Forelimb muscle (tissue), 1 donor: Measurements from ENCODE around the gene AOC3. TPM values are rescaled to one million over a fixed set of nuclear protein-coding genes. Genes with fewer than 3 reads are reported as not detected.

Source experiments
- DNase-seq: peaks from one replicate; pipeline ENCODE4 v3.0.0-alpha.2; 2013; ENCODE audit warnings: low read depth
- polyA plus RNA-seq: library from polyadenylated mRNA; unstranded; fragments of 120-200 nt; gene quantifications from one replicate; pipeline ENCODE4 v1.2.1, GENCODE V29; 2013; ENCODE audit not compliant: insufficient read length

AOC3 gene
- 13.3 TPM for polyA plus RNA-seq

GRCh38 chr17:42850954-42851353 lies at the start of gene AOC3:
Gene AOC3, plus strand, starts transcription at chr17:42851199. Its CDS starts 145 bp downstream, at chr17:42851344.
- no peak for DNase-seq

DNA sequence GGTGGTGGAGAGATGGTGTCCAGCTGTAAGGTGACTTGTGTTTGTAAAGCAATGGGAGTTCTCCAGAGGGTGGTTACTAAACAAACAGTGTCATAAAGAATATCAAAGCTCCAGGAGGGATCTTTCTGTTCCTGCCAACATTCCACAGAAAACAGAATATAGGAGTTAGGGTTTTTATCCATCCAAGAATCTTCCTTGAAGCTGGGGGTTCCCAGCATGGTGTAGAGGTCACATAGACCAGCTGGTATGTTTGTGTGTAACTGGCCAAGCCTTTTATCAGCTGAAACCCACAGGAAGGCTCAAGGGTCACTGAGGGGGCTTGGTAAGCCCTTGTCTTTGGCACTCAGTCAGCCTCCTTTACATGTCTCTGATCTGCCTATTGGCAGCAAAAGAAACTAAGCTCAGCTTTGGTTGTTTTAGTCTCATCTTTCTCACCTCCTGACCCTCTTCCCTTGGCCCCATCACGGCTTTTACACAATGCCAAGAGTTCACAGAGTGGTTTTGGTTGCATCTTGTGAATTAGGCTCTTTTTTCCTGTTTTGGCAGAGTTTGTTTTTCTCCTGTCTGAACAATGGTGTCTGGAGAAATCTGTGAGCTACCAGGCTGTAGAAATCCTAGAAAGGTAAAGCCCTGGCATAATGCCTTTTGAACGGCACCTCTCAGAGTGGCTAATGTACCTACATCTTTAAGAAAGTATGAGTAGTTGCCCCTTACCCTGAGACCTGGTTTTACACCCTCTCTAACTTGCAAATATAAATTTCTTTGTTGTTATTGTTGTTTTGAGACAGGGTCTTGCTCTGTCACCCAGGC lies 47.7 kb upstream of the AOC3 start:
- no peak for DNase-seq

GRCh38 chr17:42804918-42805367 lies 46.1 kb upstream of the AOC3 start:
- no peak for DNase-seq

DNA sequence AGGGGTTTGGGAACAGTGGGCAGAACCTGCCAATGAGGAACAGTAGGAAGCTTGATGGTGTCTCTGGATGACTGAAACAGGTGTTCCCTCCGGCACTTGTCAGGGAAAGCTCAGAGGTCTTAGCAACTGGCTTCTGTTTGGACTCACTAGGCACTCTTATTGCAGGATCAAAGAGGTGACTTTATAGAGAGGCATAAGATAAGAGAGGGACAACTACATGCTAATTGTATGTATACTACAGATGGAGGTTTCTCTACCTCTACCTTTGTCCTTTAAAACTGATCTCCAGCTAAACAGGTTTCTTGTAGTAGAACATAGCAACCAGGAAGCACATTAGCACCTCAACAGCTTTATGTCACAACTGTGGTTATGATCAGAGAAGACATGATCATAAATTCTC lies 44.8 kb upstream of the AOC3 start:
- DNase-seq = no peak

DNA sequence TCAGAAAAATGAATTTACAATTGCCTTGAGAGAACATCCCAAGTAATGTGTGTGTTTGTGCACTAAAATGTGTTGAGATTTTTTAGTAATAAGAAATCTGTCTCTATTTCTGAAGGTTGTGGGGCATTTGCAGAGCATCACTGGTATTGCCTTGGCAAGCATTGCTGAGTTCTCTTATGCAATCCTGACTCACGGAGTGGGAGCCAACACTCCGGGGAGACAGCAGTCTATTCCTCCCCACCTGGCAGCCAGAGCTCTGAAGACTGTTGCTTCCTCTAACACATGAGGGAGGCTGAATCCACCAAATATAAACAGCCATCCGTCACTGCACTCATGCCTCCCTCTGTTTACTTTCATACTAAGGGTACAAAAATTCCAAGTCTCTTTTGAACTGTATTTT lies 41.7 kb upstream of the AOC3 start:
- no peak for DNase-seq

GRCh38 chr17:42814633-42815399 lies 36.2 kb upstream of the AOC3 start:
- DNase-seq = peak; percentile 26

DNA sequence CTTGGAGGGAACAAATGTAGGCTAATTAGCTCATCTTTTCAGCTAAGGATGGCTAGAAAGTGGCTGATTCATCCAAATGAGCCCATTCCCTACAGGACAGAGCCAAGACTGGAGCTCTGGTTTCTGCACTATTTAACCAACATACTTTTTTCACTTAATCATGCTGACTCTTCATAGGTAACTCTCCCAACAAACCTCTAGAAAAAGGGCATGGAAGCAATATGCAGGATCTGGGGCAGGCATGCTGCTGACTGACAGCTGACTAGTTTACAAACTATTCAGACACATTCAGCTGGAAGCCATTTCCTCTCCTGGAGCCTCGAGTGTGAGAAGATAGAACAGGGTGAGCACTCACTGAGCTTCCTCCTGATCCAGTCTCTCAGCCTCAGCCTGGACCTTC lies 33.1 kb upstream of the AOC3 start:
- no peak for DNase-seq

DNA sequence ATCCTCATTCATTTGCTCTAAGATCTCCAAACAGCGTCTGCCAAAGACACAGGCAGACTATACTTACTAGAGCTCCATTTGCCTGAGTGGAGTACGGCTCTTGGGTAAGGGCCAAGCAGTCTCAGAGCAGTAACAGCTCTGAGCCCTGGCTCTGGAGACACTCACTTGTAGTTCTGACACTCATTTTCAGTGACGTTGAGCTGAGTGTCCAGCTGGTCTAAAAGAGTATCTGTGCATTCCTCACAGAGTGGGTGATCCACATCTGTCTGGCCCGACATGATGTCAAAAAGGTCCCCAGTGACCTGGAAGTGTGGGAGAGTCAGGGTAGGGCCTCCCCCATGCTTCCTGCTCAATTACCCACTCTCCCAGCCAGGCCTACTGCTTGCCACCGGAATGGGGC lies 32.6 kb upstream of the AOC3 start:
- DNase-seq = no peak

DNA sequence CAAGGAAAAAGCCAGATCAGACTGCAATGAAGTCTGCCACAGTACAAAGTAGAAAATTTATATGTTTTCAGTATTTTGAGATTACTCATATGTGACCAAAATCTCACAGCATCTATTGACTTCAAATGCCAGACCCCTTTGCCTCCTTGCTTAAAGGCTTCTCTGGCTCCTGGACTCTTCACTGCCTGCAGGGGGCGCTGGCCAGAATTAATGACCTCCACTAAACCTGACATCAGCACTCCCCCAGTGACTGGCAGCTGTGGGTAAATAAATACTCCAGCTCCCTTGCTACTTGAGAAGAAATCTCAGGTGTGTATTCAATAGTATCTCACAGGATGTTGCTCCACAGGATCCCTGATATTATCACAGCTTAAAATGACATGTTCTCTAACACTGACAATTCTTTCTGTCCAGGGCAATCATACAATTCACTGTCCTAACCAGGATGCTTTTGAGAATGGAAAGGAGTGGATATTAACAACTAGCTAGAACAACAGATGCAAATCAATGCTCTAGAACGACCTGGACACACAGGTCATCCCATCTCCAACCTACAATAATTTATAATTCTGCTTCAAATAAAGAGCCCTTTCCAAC lies 31.0 kb upstream of the AOC3 start:
- DNase-seq = no peak

GRCh38 chr17:42821176-42821575 lies 29.8 kb upstream of the AOC3 start:
- no peak for DNase-seq

- no peak for DNase-seq
Measured at GRCh38 chr17:42827472-42827871, 23.5 kb upstream of the AOC3 start.

DNA sequence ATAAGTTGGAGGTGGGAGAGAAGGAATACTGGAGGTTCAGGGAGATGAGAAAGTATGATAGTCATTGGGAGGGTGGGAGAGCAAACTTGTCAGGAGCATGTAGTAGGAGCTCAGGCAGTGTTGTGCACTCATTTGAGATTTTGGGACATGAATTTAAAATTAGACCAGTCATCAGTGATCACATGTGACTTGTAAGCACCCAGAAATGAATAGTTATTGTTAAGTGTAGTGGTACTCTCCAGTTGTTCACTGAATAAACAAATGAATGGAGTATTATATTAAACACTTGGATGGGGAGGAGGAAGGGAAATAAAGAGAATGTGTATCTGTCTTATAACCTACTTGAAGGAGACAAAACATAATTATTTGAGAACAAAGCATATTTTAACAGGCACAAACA lies 20.0 kb upstream of the AOC3 start:
- no peak for DNase-seq

GRCh38 chr17:42832213-42832933 lies 18.6 kb upstream of the AOC3 start:
- DNase-seq = no peak

GRCh38 chr17:42832934-42833766 lies 17.8 kb upstream of the AOC3 start, which contains the start of gene PSME3:
Gene PSME3, plus strand, starts transcription at chr17:42833397. Its CDS starts 235 bp downstream, at chr17:42833632.
- peak; percentile 74 for DNase-seq

GRCh38 chr17:42833767-42834422 lies 17.1 kb upstream of the AOC3 start:
- no peak for DNase-seq

DNA sequence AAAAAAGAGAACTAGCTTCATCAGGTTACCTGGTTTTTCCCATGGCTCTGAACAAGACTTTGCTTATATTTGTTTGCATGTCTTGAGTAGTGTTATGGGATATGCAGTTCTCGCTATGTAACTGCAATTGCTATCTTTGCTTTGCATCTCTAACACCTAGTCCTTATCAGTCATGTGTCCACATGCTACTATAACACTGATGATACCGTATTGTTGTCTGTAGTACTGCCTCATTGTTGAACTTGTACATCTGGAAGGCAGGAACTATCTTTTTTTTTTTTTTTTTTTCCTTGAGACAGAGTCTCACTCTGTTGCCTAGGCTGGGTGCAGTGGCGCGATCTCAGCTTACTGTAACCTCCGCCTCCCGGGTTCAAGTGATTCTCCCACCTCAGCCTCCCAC lies 15.3 kb upstream of the AOC3 start:
- no peak for DNase-seq

DNA sequence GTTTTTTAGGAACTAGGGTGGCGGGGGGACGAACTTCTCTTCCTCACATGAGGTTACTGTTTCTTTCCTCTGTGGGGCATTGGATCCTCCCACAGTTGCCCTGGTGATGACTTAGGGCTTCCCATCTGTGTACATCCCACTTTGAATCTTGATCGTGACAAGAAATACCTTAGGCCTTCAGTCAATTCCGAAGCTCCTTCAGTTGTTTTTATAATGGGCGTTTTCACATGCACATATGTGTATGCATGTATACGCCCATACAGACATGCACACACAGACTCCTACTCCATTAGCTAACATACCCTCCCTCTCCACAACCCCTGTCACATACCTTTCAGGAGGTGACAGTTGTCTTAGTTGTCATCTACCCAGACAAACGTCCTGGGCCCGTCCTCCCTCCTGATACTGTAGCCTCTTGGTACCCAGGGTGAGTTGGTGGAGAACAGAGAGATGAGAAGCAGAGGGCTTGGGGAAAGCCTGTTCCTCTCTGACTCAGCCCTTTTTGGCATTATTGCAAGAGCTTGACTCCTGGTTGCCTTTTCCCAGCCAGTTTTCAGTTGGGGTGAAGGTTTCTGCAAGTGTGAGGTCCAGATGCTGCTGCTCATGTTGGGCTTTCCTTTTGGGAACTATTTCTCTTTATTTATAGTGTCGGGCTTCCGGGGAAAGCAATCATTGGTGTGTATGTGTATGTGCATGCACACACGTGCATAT lies 8.9 kb upstream of the AOC3 start:
- DNase-seq = no peak

- DNase-seq = no peak
Measured at GRCh38 chr17:42843358-42843934, 7.6 kb upstream of the AOC3 start.

- DNase-seq = no peak
Measured at GRCh38 chr17:42844271-42844670, 6.7 kb upstream of the AOC3 start, which contains the start of gene AOC2. Gene AOC2, plus strand, starts transcription at chr17:42844580. Its CDS starts 47 bp downstream, at chr17:42844627.
